Peyer's patch (tissue), 4 donors: Measurements from ENCODE around the gene PALLD.

ENCODE experiments used
- CTCF ChIP-seq, 6 experiments: fragments of 450-650 bp in 4 of 6; fragments of 200-600 bp in 2 of 6; sonication (generic) in 1 of 6; IDR thresholded peaks; one replicate each; pipeline ENCODE4 v1.5.1; 2017 to 2019; ENCODE audit warnings: antibody characterized with exemption in 6 of 6, mild to moderate bottlenecking in 3 of 6, moderate library complexity in 1 of 6
- POLR2A ChIP-seq, 2 donors: fragments of 450-650 bp; IDR thresholded peaks; one replicate each; pipeline ENCODE4 v1.5.1; 2017; ENCODE audit warnings: antibody characterized with exemption in 2 of 2, mild to moderate bottlenecking in 2 of 2, moderate library complexity in 2 of 2

- TF ChIP-seq CTCF (IDR thresholded peaks at IDR 0.05) (no peak), POLR2A (IDR thresholded peaks at IDR 0.05) (no peak)
Measured at GRCh38 chr4:168878623-168879022, 381.8 kb downstream of the PALLD start.
